Gastrocnemius medialis (tissue), 4 donors: ENCODE data around the gene RSPRY1. TPM values are rescaled to one million over a fixed set of nuclear protein-coding genes. Genes with fewer than 3 reads are reported as not detected.

Experiments
- ATAC-seq, 2 donors: fragments of 150-250 bp; one replicate each; pipeline ENCODE4 v1.9.1; 2016
- DNase-seq, 2 donors: peaks; one replicate each; pipeline ENCODE4 v3.0.0-alpha.2; 2019
- H3K27ac ChIP-seq, 4 donors: fragments of 200-600 bp; sonication (generic); 1 replicate in 1 of 4; 2 replicates in 3 of 4; pipeline ENCODE4 v1.5.1; 2016 to 2018; ENCODE audit warnings: mild to moderate bottlenecking in 2 of 4, moderate library complexity in 1 of 4
- H3K27me3 ChIP-seq, 3 donors: fragments of 200-600 bp; sonication (generic) in 2 of 3; 1 replicate in 1 of 3; 2 replicates in 2 of 3; pipeline versions ENCODE4 v1.5.1 to v1.6.0; 2016 to 2019; ENCODE audit warnings: mild to moderate bottlenecking in 1 of 3, moderate library complexity in 1 of 3
- H3K36me3 ChIP-seq, 2 donors: fragments of 200-600 bp; sonication (generic) in 1 of 2; one replicate each; pipeline ENCODE4 v1.5.1; 2017 to 2018
- H3K4me1 ChIP-seq, 2 donors: fragments of 200-600 bp; sonication (generic) in 1 of 2; one replicate each; pipeline ENCODE4 v1.5.1; 2016 to 2017; ENCODE audit warnings: mild to moderate bottlenecking in 2 of 2
- H3K4me3 ChIP-seq, 4 donors: fragments of 200-600 bp; sonication (generic) in 3 of 4; 1 replicate in 1 of 4; 2 replicates in 3 of 4; pipeline ENCODE4 v1.5.1; 2016 to 2019; ENCODE audit warnings: mild to moderate bottlenecking in 2 of 4
- H3K9me3 ChIP-seq, 3 donors: fragments of 200-600 bp; sonication (generic) in 2 of 3; 1 replicate in 1 of 3; 2 replicates in 2 of 3; pipeline ENCODE4 v1.5.1; 2016 to 2019
- POLR2A ChIP-seq, 2 donors: fragments of 450-650 bp; IDR thresholded peaks; one replicate each; pipeline ENCODE4 v1.6.1; 2017; ENCODE audit warnings: antibody characterized with exemption in 2 of 2, mild to moderate bottlenecking in 2 of 2, moderate library complexity in 2 of 2
- in situ Hi-C, 4 donors: fragments of 200-750 bp; cut with MboI; loops; one replicate each; pipeline versions ENCODE4 v1.15.0 to v1.8.0; 2017; ENCODE audit warnings: low sequenced_read_pairs in 4 of 4
- intact Hi-C: fragments of 100-400 bp; cut with DNase I; formaldehyde crosslinking; loops from one replicate; pipeline ENCODE4 v1.15.1; 2023; ENCODE audit warnings: low total_unique reads
- total RNA-seq, 4 donors: library from RNA; depleted of rRNA; stranded (reverse); fragments of >200 nt; gene quantifications; one replicate each; pipeline versions ENCODE4 v1.1.0 to v1.2.3, GENCODE V29; 2016
- TF ChIP-seq, protein P1 (sequence below), 5 experiments: fragments of 450-650 bp in 3 of 5; fragments of 200-600 bp in 2 of 5; sonication (generic) in 2 of 5; IDR thresholded peaks in 4 of 5; conservative IDR thresholded peaks in 1 of 5; 1 replicate in 4 of 5; 2 replicates in 1 of 5; pipeline ENCODE4 v1.5.1; 2016 to 2019; ENCODE audit warnings: antibody characterized with exemption in 5 of 5, mild to moderate bottlenecking in 3 of 5, moderate library complexity in 3 of 5

Gene RSPRY1
- total RNA-seq, 4 donors from 2014 or later: 15.4 to 24.1 (median 20.7) TPM

DNA sequence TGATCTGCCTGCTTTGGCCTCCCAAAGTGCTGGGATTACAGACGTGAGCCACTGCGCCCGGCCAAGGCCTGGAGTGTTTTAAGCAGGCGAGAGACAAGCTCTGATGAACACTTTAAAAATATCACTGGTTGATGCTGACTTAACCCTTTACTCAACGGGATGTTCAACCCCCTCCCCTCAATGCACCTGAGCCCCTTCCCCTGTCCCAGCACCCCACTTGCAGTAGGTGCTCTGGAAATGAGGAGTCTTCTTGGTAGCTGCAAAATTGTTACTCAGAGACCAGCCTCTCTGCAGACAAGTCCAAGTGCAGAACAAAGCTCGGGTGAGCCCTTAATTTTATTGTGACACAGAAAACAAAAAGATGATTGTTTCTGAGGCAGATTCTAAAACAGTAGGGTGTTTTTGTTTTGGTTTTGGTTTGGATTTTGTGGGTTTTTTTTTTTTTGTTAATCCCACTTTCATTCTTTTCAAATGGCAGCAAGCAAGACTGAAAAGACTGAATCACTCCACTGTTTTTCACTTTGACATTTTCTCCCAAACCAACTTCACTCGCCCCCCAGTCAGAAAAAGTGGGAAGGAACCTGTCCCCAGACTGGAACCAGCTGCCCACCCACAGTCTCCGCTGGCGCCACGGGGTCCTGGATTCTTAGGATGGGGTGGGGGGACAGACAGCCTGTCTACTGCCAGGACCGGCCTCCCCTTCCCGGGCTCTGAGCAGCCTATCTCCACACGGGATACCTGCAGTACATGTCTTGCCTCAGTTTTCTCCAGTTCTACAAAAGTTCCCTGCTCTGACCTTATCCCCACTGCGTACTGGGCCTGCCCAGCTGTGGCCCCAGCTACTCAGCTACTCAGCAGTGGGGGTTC, 103.5 kb downstream of the RSPRY1 start:
- DNase-seq (no peak), ATAC-seq (no peak)
- Histone ChIP-seq H3K27ac (no peak overlapping the region), H3K27me3 (peaks cover 0 to 5% (median 4%) of the 10 kb centered on the region in 3 donors), H3K9me3 (no peaks in the 10 kb centered on the region), H3K4me1 (peaks cover 0 to 4% of the 10 kb centered on the region in 2 donors), H3K36me3 (no peaks in the 10 kb centered on the region), H3K4me3 (no peak overlapping the region)
- intact Hi-C loops (no loop called here), in situ Hi-C loops (no loop called here)
- TF ChIP-seq POLR2A (IDR thresholded peaks at IDR 0.05): no peak
- TF ChIP-seq, protein P1, sequence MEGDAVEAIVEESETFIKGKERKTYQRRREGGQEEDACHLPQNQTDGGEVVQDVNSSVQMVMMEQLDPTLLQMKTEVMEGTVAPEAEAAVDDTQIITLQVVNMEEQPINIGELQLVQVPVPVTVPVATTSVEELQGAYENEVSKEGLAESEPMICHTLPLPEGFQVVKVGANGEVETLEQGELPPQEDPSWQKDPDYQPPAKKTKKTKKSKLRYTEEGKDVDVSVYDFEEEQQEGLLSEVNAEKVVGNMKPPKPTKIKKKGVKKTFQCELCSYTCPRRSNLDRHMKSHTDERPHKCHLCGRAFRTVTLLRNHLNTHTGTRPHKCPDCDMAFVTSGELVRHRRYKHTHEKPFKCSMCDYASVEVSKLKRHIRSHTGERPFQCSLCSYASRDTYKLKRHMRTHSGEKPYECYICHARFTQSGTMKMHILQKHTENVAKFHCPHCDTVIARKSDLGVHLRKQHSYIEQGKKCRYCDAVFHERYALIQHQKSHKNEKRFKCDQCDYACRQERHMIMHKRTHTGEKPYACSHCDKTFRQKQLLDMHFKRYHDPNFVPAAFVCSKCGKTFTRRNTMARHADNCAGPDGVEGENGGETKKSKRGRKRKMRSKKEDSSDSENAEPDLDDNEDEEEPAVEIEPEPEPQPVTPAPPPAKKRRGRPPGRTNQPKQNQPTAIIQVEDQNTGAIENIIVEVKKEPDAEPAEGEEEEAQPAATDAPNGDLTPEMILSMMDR (IDR thresholded peaks at IDR 0.05 in 4 of 5, conservative IDR thresholded peaks at IDR 0.05 in 1 of 5): no peak

Other genes starting within 250 kb of the RSPRY1 start
- gene CETP, start 224.4 kb upstream of the RSPRY1 start, total RNA-seq: not detected
- gene NLRC5, start 196.8 kb upstream of the RSPRY1 start, total RNA-seq: 1 to 10 TPM; 2.5 to 9.4 (median 5.1) TPM
- 10 to 100 TPM; 11.7 to 20.0 (median 17.2) TPM for gene CPNE2, start 93.7 kb upstream of the RSPRY1 start, total RNA-seq
- gene PSME3IP1, start 290 bp upstream of the RSPRY1 start, total RNA-seq: 10 to 100 TPM; 43.8 to 57.6 (median 53.4) TPM
- 10 to 100 TPM; 25.5 to 52.6 (median 44.5) TPM for gene ARL2BP, start 58.9 kb downstream of the RSPRY1 start, total RNA-seq
- 1 to 10 TPM; 1.2 to 6.2 (median 4.7) TPM for gene PLLP, start 98.3 kb downstream of the RSPRY1 start, total RNA-seq
- gene CCL22, start 172.5 kb downstream of the RSPRY1 start, total RNA-seq: not detected
- gene CX3CL1, start 186.2 kb downstream of the RSPRY1 start, total RNA-seq: 10 to 100 TPM in 1 of 4 donors, 1 to 10 TPM in 3; 2.2 to 15.7 (median 6.7) TPM
- not detected for gene CCL17, start 218.4 kb downstream of the RSPRY1 start, total RNA-seq